ENCODE results near the gene BACH2. TPM values are rescaled to one million over a fixed set of nuclear protein-coding genes. Genes with fewer than 3 reads are reported as not detected.

Gene BACH2
- polyA plus RNA-seq, 2 of the 4 experiments (the other 2 are of a cell fraction): 0.01 to 0.36 TPM

GRCh38 chr6:90045535-90045934 lies 251.1 kb downstream of the BACH2 start:
- POLR2A ChIA-PET: no interaction called here
- no peak for ATAC-seq
- Histone ChIP-seq H3K27ac (no peak overlapping the region), H3K9me3 (no peaks in the 10 kb centered on the region), H3K4me2 (no peak overlapping the region), H3K4me3 (no peak overlapping the region), H3K4me1 (no peaks in the 10 kb centered on the region)
- 50% methylated on average over 2 of the region's 2 CpGs for WGBS (ENCODE audit: missing lambda C conversion rate)
- FAIRE-seq: no peak
- TF ChIP-seq POLR2AphosphoS2 (conservative IDR thresholded peaks at IDR 0.05; ENCODE audit: low read length): no peak
- no peak for TF ChIP-seq MAZ (IDR thresholded peaks at IDR 0.05; ENCODE audit: borderline replicate concordance, low read depth, low read length)
- TF ChIP-seq MAFK (IDR thresholded peaks at IDR 0.05; ENCODE audit: partially characterized antibody): no peak
- no peak for TF ChIP-seq JUN (IDR thresholded peaks at IDR 0.05)
- TF ChIP-seq SREBF2 (IDR thresholded peaks at IDR 0.05): no peak
- TF ChIP-seq BCL3 (IDR thresholded peaks at IDR 0.05): no peak
- TF ChIP-seq EHMT2 (IDR thresholded peaks at IDR 0.05; ENCODE audit: low read depth): no peak
- no peak for TF ChIP-seq PBX3 (IDR thresholded peaks at IDR 0.05)
- TF ChIP-seq CTCF (IDR thresholded peaks at IDR 0.05): no peak
- no peak for TF ChIP-seq ZNF302 (CRISPR knock-in tag; IDR thresholded peaks at IDR 0.05)
- no peak for TF ChIP-seq ATOH8 (CRISPR knock-in tag; IDR thresholded peaks at IDR 0.05; ENCODE audit: low read depth)
- no peak for TF ChIP-seq GATA3 (IDR thresholded peaks at IDR 0.05; ENCODE audit: borderline replicate concordance)
- TF ChIP-seq FOXS1 (CRISPR knock-in tag; IDR thresholded peaks at IDR 0.05): no peak
- TF ChIP-seq NPAS2 (CRISPR knock-in tag; IDR thresholded peaks at IDR 0.05; ENCODE audit: borderline replicate concordance): no peak
- no peak for TF ChIP-seq NR3C1 (IDR thresholded peaks at IDR 0.05)
- CTCF ChIA-PET: interaction anchor here (0.8 kb wide), 1 partner anchor 18 kb away, joined by 3 read pairs; no protein-coding TSS in a partner anchor
- no peak for DNase-seq (ENCODE audit: low read depth in 1 of 2, low spot score in 1 of 2)

- H3K27ac ChIP-seq: no peak overlapping the region
- FAIRE-seq: no peak
- no peak overlapping the region for H3K4me3 ChIP-seq
- no peak for TF ChIP-seq MAZ (IDR thresholded peaks at IDR 0.05; ENCODE audit: borderline replicate concordance, low read depth, low read length)
- no peak for TF ChIP-seq NR3C1 (IDR thresholded peaks at IDR 0.05)
- TF ChIP-seq KDM1A (IDR thresholded peaks at IDR 0.05; ENCODE audit: low read depth): no peak
- TF ChIP-seq HDAC2 (IDR thresholded peaks at IDR 0.05): no peak
- no peak for TF ChIP-seq HES2 (IDR thresholded peaks at IDR 0.05)
- no peak for TF ChIP-seq USF2 (IDR thresholded peaks at IDR 0.05)
- no peak for TF ChIP-seq TFCP2L1 (CRISPR knock-in tag; IDR thresholded peaks at IDR 0.05)
- no peak for TF ChIP-seq ELK1 (IDR thresholded peaks at IDR 0.05; ENCODE audit: low read depth, low read length)
- TF ChIP-seq RCOR1 (IDR thresholded peaks at IDR 0.05; ENCODE audit: low read depth, low read length): no peak
- TF ChIP-seq CTCF (IDR thresholded peaks at IDR 0.05): no peak
- TF ChIP-seq RNF2 (IDR thresholded peaks at IDR 0.05; ENCODE audit: borderline replicate concordance, low read depth): no peak
- TF ChIP-seq JUN (IDR thresholded peaks at IDR 0.05): no peak
- no peak for TF ChIP-seq EHF (CRISPR knock-in tag; IDR thresholded peaks at IDR 0.05)
- TF ChIP-seq MAFK (IDR thresholded peaks at IDR 0.05; ENCODE audit: partially characterized antibody): no peak
- CTCF ChIA-PET: no interaction called here
- no peak overlapping the region for H3K4me2 ChIP-seq
- H3K9me3 ChIP-seq: no peaks in the 10 kb centered on the region
- ATAC-seq: no peak
- 64% methylated on average over 3 of the region's 3 CpGs for WGBS (ENCODE audit: missing lambda C conversion rate)
- no peak for DNase-seq (ENCODE audit: low read depth in 1 of 2, low spot score in 1 of 2)
- POLR2A ChIA-PET: no interaction called here
- H3K4me1 ChIP-seq: no peaks in the 10 kb centered on the region
These were observed 251.7 kb downstream of the BACH2 start for GRCh38 chr6:90044833-90045381.
